ENCODE measurements around the gene MYD88. TPM values are rescaled to one million over a fixed set of nuclear protein-coding genes. Genes with fewer than 3 reads are reported as not detected.

The MYD88 gene
- polyA plus RNA-seq, 3 donors = 286 to 427 (median 398) TPM

GRCh38 chr3:38152609-38153008, 14.1 kb downstream of the MYD88 start:
- Histone ChIP-seq H2AFZ (ENCODE audit: insufficient read depth, low read depth, low read length, poor library complexity, severe bottlenecking) (no peak overlapping the region), H4K20me1 (ENCODE audit: insufficient read depth, low read length) (no peaks in the 10 kb centered on the region), H3K36me3 (replicated peaks in 1 of 2; ENCODE audit: control insufficient read depth in 1 of 2, insufficient read depth in 2 of 2, low read length in 2 of 2) (no peaks in the 10 kb centered on the region), H3K4me3 (replicated peaks in 1 of 3; ENCODE audit: low read depth in 2 of 3, low read length in 3 of 3) (no peak overlapping the region), H3K27me3 (ENCODE audit: control insufficient read depth in 2 of 2, insufficient read depth in 2 of 2, low read length in 2 of 2) (no peaks in the 10 kb centered on the region), H3K79me2 (ENCODE audit: insufficient read depth, low read length) (no peaks in the 10 kb centered on the region), H3K9ac (ENCODE audit: insufficient read depth, low read length, poor library complexity, severe bottlenecking) (no peak overlapping the region), H3K4me2 (replicated peaks; ENCODE audit: extremely low read depth, low read length, poor library complexity, severe bottlenecking) (no peak overlapping the region), H3K9me3 (replicated peaks in 1 of 2; ENCODE audit: control insufficient read depth in 1 of 2, insufficient read depth in 1 of 2, low read length in 2 of 2) (no peaks in the 10 kb centered on the region), H3K4me1 (ENCODE audit: control insufficient read depth in 1 of 2, insufficient read depth in 2 of 2, low read length in 2 of 2) (peaks cover 72 to 73% of the 10 kb centered on the region in 2 donors), H3K27ac (ENCODE audit: low read depth in 1 of 2, low read length in 2 of 2) (peak overlapping the region; percentile 93 to 95)
- no peaks in the 10 kb centered on the region for H3K27me3 Mint-ChIP-seq (ENCODE audit: low read depth in 3 of 3)
- peak overlapping the region; percentile 97 to 99 (median 98) for H3K27ac Mint-ChIP-seq
- no peak for TF ChIP-seq CTCF (IDR thresholded peaks at IDR 0.05)
- 88% methylated on average over 2 of the region's 2 CpGs for WGBS (ENCODE audit: insufficient coverage)
- DNase-seq = peak; percentile 46 to 74 (median 56)
- H3K36me3 Mint-ChIP-seq = peaks cover 4 to 12% of the 10 kb centered on the region in 2 donors
- H3K4me3 Mint-ChIP-seq = no peak overlapping the region
- peaks cover 70% of the 10 kb centered on the region for H3K4me1 Mint-ChIP-seq
- intact Hi-C loops (cut with micrococcal nuclease) = no loop called here
- H3K9me3 Mint-ChIP-seq = peaks cover 0 to 8% (median 3%) of the 10 kb centered on the region in 7 donors

GRCh38 chr3:38153221-38153620, 14.8 kb downstream of the MYD88 start:
- Histone ChIP-seq H3K4me3 (replicated peaks in 1 of 3; ENCODE audit: low read depth in 2 of 3, low read length in 3 of 3) (no peak overlapping the region), H3K36me3 (replicated peaks in 1 of 2; ENCODE audit: control insufficient read depth in 1 of 2, insufficient read depth in 2 of 2, low read length in 2 of 2) (no peaks in the 10 kb centered on the region), H3K4me1 (ENCODE audit: control insufficient read depth in 1 of 2, insufficient read depth in 2 of 2, low read length in 2 of 2) (peaks cover 71 to 73% of the 10 kb centered on the region in 2 donors), H3K79me2 (ENCODE audit: insufficient read depth, low read length) (no peaks in the 10 kb centered on the region), H3K27me3 (ENCODE audit: control insufficient read depth in 2 of 2, insufficient read depth in 2 of 2, low read length in 2 of 2) (no peaks in the 10 kb centered on the region), H3K27ac (ENCODE audit: low read depth in 1 of 2, low read length in 2 of 2) (peak overlapping the region; percentile 58 to 95), H3K9ac (ENCODE audit: insufficient read depth, low read length, poor library complexity, severe bottlenecking) (no peak overlapping the region), H2AFZ (ENCODE audit: insufficient read depth, low read depth, low read length, poor library complexity, severe bottlenecking) (no peak overlapping the region), H4K20me1 (ENCODE audit: insufficient read depth, low read length) (no peaks in the 10 kb centered on the region), H3K4me2 (replicated peaks; ENCODE audit: extremely low read depth, low read length, poor library complexity, severe bottlenecking) (no peak overlapping the region), H3K9me3 (replicated peaks in 1 of 2; ENCODE audit: control insufficient read depth in 1 of 2, insufficient read depth in 1 of 2, low read length in 2 of 2) (no peaks in the 10 kb centered on the region)
- H3K9me3 Mint-ChIP-seq = peaks cover 0 to 4% (median 3%) of the 10 kb centered on the region in 7 donors
- intact Hi-C loops (cut with micrococcal nuclease) = no loop called here
- H3K36me3 Mint-ChIP-seq = peaks cover 4 to 12% of the 10 kb centered on the region in 2 donors
- no peaks in the 10 kb centered on the region for H3K27me3 Mint-ChIP-seq (ENCODE audit: low read depth in 3 of 3)
- peaks cover 68% of the 10 kb centered on the region for H3K4me1 Mint-ChIP-seq
- H3K4me3 Mint-ChIP-seq = peak overlapping the region in 1 of 2 donors; percentile 30
- TF ChIP-seq CTCF (IDR thresholded peaks at IDR 0.05) = no peak
- DNase-seq = no peak
- 100% methylated on average over 1 of the region's 2 CpGs for WGBS (ENCODE audit: insufficient coverage)
- peak overlapping the region; percentile 97 to 99 (median 98) for H3K27ac Mint-ChIP-seq

Measured in CD14-positive monocyte (primary cell).